ENCODE results near the gene SPRR3. TPM values are rescaled to one million over a fixed set of nuclear protein-coding genes. Genes with fewer than 3 reads are reported as not detected.
"Not testable (repeated sequence)": the region's sequence is repeated elsewhere in the genome, so short reads cannot be mapped to it uniquely, and the experiment has no call there.

The SPRR3 gene
- total RNA-seq, 1 experiment from 2014 or later = 0.57 TPM

DNA sequence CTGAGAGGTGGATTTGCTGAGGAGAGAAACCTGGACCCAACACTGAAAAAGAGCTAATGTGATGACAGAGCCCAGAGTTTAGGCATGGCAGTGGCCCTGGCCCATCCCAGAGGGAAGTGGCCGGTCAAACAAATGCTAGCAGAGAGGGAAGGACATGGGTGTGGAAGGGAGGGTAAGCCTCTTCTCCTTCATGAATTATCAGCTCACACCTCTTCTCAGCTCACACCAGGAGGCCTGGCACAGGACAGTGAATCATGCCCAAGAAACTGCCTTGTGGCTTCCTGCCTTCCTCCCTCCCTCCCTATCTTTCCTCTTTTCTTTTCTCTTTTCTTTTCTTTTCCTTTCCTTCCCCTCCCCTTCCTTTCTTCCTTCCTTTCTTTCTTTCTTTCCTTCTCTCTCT lies 1.3 kb upstream of the SPRR3 start:
- Histone ChIP-seq H3K9me2 (ENCODE audit: insufficient read depth) (no peaks in the 10 kb centered on the region), H4K20me1 (ENCODE audit: insufficient read depth) (no peaks in the 10 kb centered on the region), H3K27ac (peak overlapping the region; percentile 35), H3F3A (ENCODE audit: insufficient read depth, low read depth) (peaks cover 22% of the 10 kb centered on the region), H3K36me3 (ENCODE audit: low read depth) (no peaks in the 10 kb centered on the region), H3K9me3 (ENCODE audit: insufficient read depth, low read depth) (no peaks in the 10 kb centered on the region), H3K79me2 (ENCODE audit: low read depth) (no peaks in the 10 kb centered on the region), H3K4me3 (no peak overlapping the region), H3K4me2 (peak overlapping the region; percentile 40), H3K27me3 (ENCODE audit: insufficient read depth, low read depth) (no peaks in the 10 kb centered on the region), H3K4me1 (replicated peaks; ENCODE audit: insufficient read depth) (peaks cover 35% of the 10 kb centered on the region), H2AFZ (no peak overlapping the region)
- CTCF ChIA-PET = interaction anchor here (1.0 kb wide), 1 partner anchor 33 kb away, joined by 3 read pairs; no protein-coding TSS in a partner anchor
- TF ChIP-seq, protein P1, sequence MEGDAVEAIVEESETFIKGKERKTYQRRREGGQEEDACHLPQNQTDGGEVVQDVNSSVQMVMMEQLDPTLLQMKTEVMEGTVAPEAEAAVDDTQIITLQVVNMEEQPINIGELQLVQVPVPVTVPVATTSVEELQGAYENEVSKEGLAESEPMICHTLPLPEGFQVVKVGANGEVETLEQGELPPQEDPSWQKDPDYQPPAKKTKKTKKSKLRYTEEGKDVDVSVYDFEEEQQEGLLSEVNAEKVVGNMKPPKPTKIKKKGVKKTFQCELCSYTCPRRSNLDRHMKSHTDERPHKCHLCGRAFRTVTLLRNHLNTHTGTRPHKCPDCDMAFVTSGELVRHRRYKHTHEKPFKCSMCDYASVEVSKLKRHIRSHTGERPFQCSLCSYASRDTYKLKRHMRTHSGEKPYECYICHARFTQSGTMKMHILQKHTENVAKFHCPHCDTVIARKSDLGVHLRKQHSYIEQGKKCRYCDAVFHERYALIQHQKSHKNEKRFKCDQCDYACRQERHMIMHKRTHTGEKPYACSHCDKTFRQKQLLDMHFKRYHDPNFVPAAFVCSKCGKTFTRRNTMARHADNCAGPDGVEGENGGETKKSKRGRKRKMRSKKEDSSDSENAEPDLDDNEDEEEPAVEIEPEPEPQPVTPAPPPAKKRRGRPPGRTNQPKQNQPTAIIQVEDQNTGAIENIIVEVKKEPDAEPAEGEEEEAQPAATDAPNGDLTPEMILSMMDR (conservative IDR thresholded peaks at IDR 0.05) = no peak
- no peak for TF ChIP-seq EZH2 (IDR thresholded peaks at IDR 0.05; ENCODE audit: low read depth)
- POLR2A ChIA-PET (ENCODE audit: unreplicated experiment) = no interaction called here
- BruUV-seq (replicated peaks) = no TSS peak
- intact Hi-C loops (cut with micrococcal nuclease; ENCODE audit: unreplicated experiment) = no loop called here
- peak; percentile 10 to 58 for DNase-seq

DNA sequence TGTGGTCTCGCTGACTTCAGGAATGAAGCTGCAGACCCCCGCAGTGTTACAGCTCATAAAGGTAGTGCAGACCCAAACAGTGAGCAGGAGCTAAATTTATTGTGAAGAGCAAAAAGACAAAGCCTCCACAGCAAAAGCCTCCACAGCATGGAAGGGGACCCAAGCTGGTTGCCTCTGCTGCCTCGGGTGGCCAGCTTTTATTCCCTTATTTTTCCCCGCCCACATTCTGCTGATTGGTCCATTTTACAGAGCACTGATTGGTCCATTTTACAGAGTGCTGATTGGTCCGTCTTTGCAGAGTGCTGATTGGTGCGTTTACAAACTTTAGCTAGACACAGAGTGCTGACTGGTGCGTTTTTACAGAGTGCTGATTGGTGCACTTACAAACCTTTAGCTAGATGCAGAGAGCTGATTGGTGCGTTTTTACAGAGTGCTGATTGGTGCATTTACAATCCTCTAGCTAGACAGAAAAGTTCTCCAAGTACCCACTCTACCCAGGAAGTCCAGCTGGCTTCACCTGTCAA lies 9.7 kb downstream of the SPRR3 start:
- H3F3A ChIP-seq (ENCODE audit: insufficient read depth, low read depth); H2AFZ ChIP-seq; DNase-seq; POLR2A ChIA-PET (ENCODE audit: unreplicated experiment); H3K36me3 ChIP-seq (ENCODE audit: low read depth); H3K4me2 ChIP-seq; H3K27ac ChIP-seq; H3K9me2 ChIP-seq (ENCODE audit: insufficient read depth); H4K20me1 ChIP-seq (ENCODE audit: insufficient read depth); intact Hi-C loops (cut with micrococcal nuclease; ENCODE audit: unreplicated experiment); H3K79me2 ChIP-seq (ENCODE audit: low read depth); H3K4me1 ChIP-seq (replicated peaks; ENCODE audit: insufficient read depth); CTCF ChIA-PET; H3K27me3 ChIP-seq (ENCODE audit: insufficient read depth, low read depth); H3K9me3 ChIP-seq (ENCODE audit: insufficient read depth, low read depth); H3K4me3 ChIP-seq; BruUV-seq (replicated peaks): not testable (repeated sequence)

- intact Hi-C loops (cut with micrococcal nuclease; ENCODE audit: unreplicated experiment); H3K36me3 ChIP-seq (ENCODE audit: low read depth); H3K27me3 ChIP-seq (ENCODE audit: insufficient read depth, low read depth); H2AFZ ChIP-seq; H3F3A ChIP-seq (ENCODE audit: insufficient read depth, low read depth); POLR2A ChIA-PET (ENCODE audit: unreplicated experiment); H3K9me2 ChIP-seq (ENCODE audit: insufficient read depth); CTCF ChIA-PET; H4K20me1 ChIP-seq (ENCODE audit: insufficient read depth); H3K27ac ChIP-seq; DNase-seq; H3K4me2 ChIP-seq; H3K4me1 ChIP-seq (replicated peaks; ENCODE audit: insufficient read depth); H3K79me2 ChIP-seq (ENCODE audit: low read depth); BruUV-seq (replicated peaks); H3K4me3 ChIP-seq; H3K9me3 ChIP-seq (ENCODE audit: insufficient read depth, low read depth): not testable (repeated sequence)
These were observed 20.3 kb downstream of the SPRR3 start for GRCh38 chr1:153021829-153022228.

- BruUV-seq (replicated peaks); CTCF ChIA-PET: not testable (repeated sequence)
These were observed 20.8 kb downstream of the SPRR3 start for GRCh38 chr1:153022340-153022739.

More at GRCh38 chr1:153022340-153022739, 20.8 kb downstream of the SPRR3 start:
- H3F3A ChIP-seq (ENCODE audit: insufficient read depth, low read depth); H3K4me3 ChIP-seq; H3K79me2 ChIP-seq (ENCODE audit: low read depth); H4K20me1 ChIP-seq (ENCODE audit: insufficient read depth); H3K9me3 ChIP-seq (ENCODE audit: insufficient read depth, low read depth); H3K4me1 ChIP-seq (replicated peaks; ENCODE audit: insufficient read depth); intact Hi-C loops (cut with micrococcal nuclease; ENCODE audit: unreplicated experiment); H2AFZ ChIP-seq; H3K27me3 ChIP-seq (ENCODE audit: insufficient read depth, low read depth); H3K4me2 ChIP-seq; POLR2A ChIA-PET (ENCODE audit: unreplicated experiment); H3K36me3 ChIP-seq (ENCODE audit: low read depth); DNase-seq; H3K27ac ChIP-seq; H3K9me2 ChIP-seq (ENCODE audit: insufficient read depth): not testable (repeated sequence)

Measured in PC-9 (cell line).